GM21723 (cell line): ENCODE results near the gene EPB41L4B.
A peak's percentile ranks its signal among the peaks of the same experiment; 100 is the strongest.

Experiments
- ATAC-seq: cut with Tn5 transposase; IDR thresholded peaks from one replicate; pipeline ENCODE4 v1.9.1; 2021; ENCODE audit warnings: mild to moderate bottlenecking, moderate library complexity; ENCODE audit not compliant: unreplicated experiment

The EPB41L4B gene

GRCh38 chr9:109167716-109168115, 153.1 kb downstream of the EPB41L4B start:
- ATAC-seq = no peak

GRCh38 chr9:109166771-109167601, 153.9 kb downstream of the EPB41L4B start, which contains the start of gene FRRS1L:
Gene FRRS1L, minus strand, starts transcription at chr9:109167249. Its CDS starts 111 bp downstream, at chr9:109167138.
- no peak for ATAC-seq

GRCh38 chr9:109166171-109166770, 154.6 kb downstream of the EPB41L4B start:
- no peak for ATAC-seq

GRCh38 chr9:109164042-109164441, 156.8 kb downstream of the EPB41L4B start:
- ATAC-seq = no peak

- no peak for ATAC-seq
Measured at GRCh38 chr9:109163194-109163593, 157.7 kb downstream of the EPB41L4B start.

GRCh38 chr9:109162677-109163076, 158.2 kb downstream of the EPB41L4B start:
- no peak for ATAC-seq

- no peak for ATAC-seq
Measured at GRCh38 chr9:109161471-109161870, 159.4 kb downstream of the EPB41L4B start.

GRCh38 chr9:109159583-109159982, 161.3 kb downstream of the EPB41L4B start:
- ATAC-seq = no peak

GRCh38 chr9:109158651-109159050, 162.2 kb downstream of the EPB41L4B start:
- ATAC-seq = no peak

- ATAC-seq = no peak
Measured at GRCh38 chr9:109156708-109157107, 164.2 kb downstream of the EPB41L4B start.

GRCh38 chr9:109150925-109151545, 169.8 kb downstream of the EPB41L4B start:
- ATAC-seq = no peak

GRCh38 chr9:109149722-109150121, 171.1 kb downstream of the EPB41L4B start:
- ATAC-seq = no peak

- no peak for ATAC-seq
Measured at GRCh38 chr9:109149089-109149488, 171.8 kb downstream of the EPB41L4B start.

GRCh38 chr9:109145051-109145450, 175.8 kb downstream of the EPB41L4B start:
- ATAC-seq = no peak

- ATAC-seq = peak; percentile 98
Measured at GRCh38 chr9:109143881-109144562, 176.8 kb downstream of the EPB41L4B start.

GRCh38 chr9:109141375-109141774, 179.5 kb downstream of the EPB41L4B start:
- ATAC-seq = no peak

- ATAC-seq = no peak
Measured at GRCh38 chr9:109139851-109140250, 181.0 kb downstream of the EPB41L4B start.

- ATAC-seq = no peak
Measured at GRCh38 chr9:109138421-109138820, 182.4 kb downstream of the EPB41L4B start.

- no peak for ATAC-seq
Measured at GRCh38 chr9:109134167-109134578, 186.7 kb downstream of the EPB41L4B start.

- no peak for ATAC-seq
Measured at GRCh38 chr9:109133533-109133932, 187.3 kb downstream of the EPB41L4B start.

GRCh38 chr9:109132567-109133021, 188.3 kb downstream of the EPB41L4B start:
- ATAC-seq = no peak
